ENCODE data around the gene KRTAP2-4.
"Not testable (repeated sequence)": the region's sequence is repeated elsewhere in the genome, so short reads cannot be mapped to it uniquely, and the experiment has no call there.

Gene KRTAP2-4

GRCh38 chr17:41088760-41089352 is 23.2 kb upstream of the KRTAP2-4 start:
- H3K9me3 ChIP-seq (ENCODE audit: control insufficient read depth, insufficient read depth, low read length): not testable (repeated sequence)

GRCh38 chr17:41084100-41084856 is 18.6 kb upstream of the KRTAP2-4 start, which contains the start of gene KRTAP4-7:
KRTAP4-7 (plus strand) TSS chr17:41084150; CDS start chr17:41084207, 57 bp downstream.
- not testable (repeated sequence) for H3K9ac ChIP-seq (ENCODE audit: low read depth, low read length); H3K9me3 ChIP-seq (ENCODE audit: control insufficient read depth, insufficient read depth, low read length); H3K36me3 ChIP-seq (ENCODE audit: insufficient read depth, low read length); H3K4me1 ChIP-seq (ENCODE audit: insufficient read depth, low read length)

More at GRCh38 chr17:41088760-41089352, 23.2 kb upstream of the KRTAP2-4 start:
- H3K4me1 ChIP-seq (ENCODE audit: insufficient read depth, low read length); H3K36me3 ChIP-seq (ENCODE audit: insufficient read depth, low read length); H3K9ac ChIP-seq (ENCODE audit: low read depth, low read length): not testable (repeated sequence)

GRCh38 chr17:41083427-41083826 is 17.7 kb upstream of the KRTAP2-4 start:
- H3K4me1 ChIP-seq (ENCODE audit: insufficient read depth, low read length); H3K9ac ChIP-seq (ENCODE audit: low read depth, low read length); H3K36me3 ChIP-seq (ENCODE audit: insufficient read depth, low read length); H3K9me3 ChIP-seq (ENCODE audit: control insufficient read depth, insufficient read depth, low read length): not testable (repeated sequence)

GRCh38 chr17:41082626-41083025 is 16.9 kb upstream of the KRTAP2-4 start:
- Histone ChIP-seq H3K9me3 (ENCODE audit: control insufficient read depth, insufficient read depth, low read length) (no peaks in the 10 kb centered on the region), H3K4me1 (ENCODE audit: insufficient read depth, low read length) (no peaks in the 10 kb centered on the region), H3K9ac (ENCODE audit: low read depth, low read length) (no peak overlapping the region), H3K36me3 (ENCODE audit: insufficient read depth, low read length) (no peaks in the 10 kb centered on the region)

GRCh38 chr17:41076788-41077187 is 11.1 kb upstream of the KRTAP2-4 start:
- Histone ChIP-seq H3K9ac (ENCODE audit: low read depth, low read length) (no peak overlapping the region), H3K4me1 (ENCODE audit: insufficient read depth, low read length) (no peaks in the 10 kb centered on the region), H3K36me3 (ENCODE audit: insufficient read depth, low read length) (no peaks in the 10 kb centered on the region), H3K9me3 (ENCODE audit: control insufficient read depth, insufficient read depth, low read length) (no peaks in the 10 kb centered on the region)

GRCh38 chr17:41073676-41074075 is 8.0 kb upstream of the KRTAP2-4 start:
- H3K9ac ChIP-seq (ENCODE audit: low read depth, low read length): no peak overlapping the region
- H3K4me1 ChIP-seq (ENCODE audit: insufficient read depth, low read length): no peaks in the 10 kb centered on the region
- H3K36me3 ChIP-seq (ENCODE audit: insufficient read depth, low read length): no peaks in the 10 kb centered on the region
- no peaks in the 10 kb centered on the region for H3K9me3 ChIP-seq (ENCODE audit: control insufficient read depth, insufficient read depth, low read length)

- Histone ChIP-seq H3K36me3 (ENCODE audit: insufficient read depth, low read length) (no peaks in the 10 kb centered on the region), H3K9ac (ENCODE audit: low read depth, low read length) (no peak overlapping the region), H3K9me3 (ENCODE audit: control insufficient read depth, insufficient read depth, low read length) (no peaks in the 10 kb centered on the region), H3K4me1 (ENCODE audit: insufficient read depth, low read length) (no peaks in the 10 kb centered on the region)
Measured at GRCh38 chr17:41071606-41072360, 6.1 kb upstream of the KRTAP2-4 start.

- H3K36me3 ChIP-seq (ENCODE audit: insufficient read depth, low read length): no peaks in the 10 kb centered on the region
- no peaks in the 10 kb centered on the region for H3K4me1 ChIP-seq (ENCODE audit: insufficient read depth, low read length)
- H3K9me3 ChIP-seq (ENCODE audit: control insufficient read depth, insufficient read depth, low read length): no peaks in the 10 kb centered on the region
- no peak overlapping the region for H3K9ac ChIP-seq (ENCODE audit: low read depth, low read length)
Measured at GRCh38 chr17:41069031-41069430, 3.4 kb upstream of the KRTAP2-4 start.

GRCh38 chr17:41067281-41067680 is 1.6 kb upstream of the KRTAP2-4 start:
- Histone ChIP-seq H3K9me3 (ENCODE audit: control insufficient read depth, insufficient read depth, low read length) (no peaks in the 10 kb centered on the region), H3K4me1 (ENCODE audit: insufficient read depth, low read length) (no peaks in the 10 kb centered on the region), H3K36me3 (ENCODE audit: insufficient read depth, low read length) (no peaks in the 10 kb centered on the region), H3K9ac (ENCODE audit: low read depth, low read length) (no peak overlapping the region)

- not testable (repeated sequence) for H3K9me3 ChIP-seq (ENCODE audit: control insufficient read depth, insufficient read depth, low read length); H3K36me3 ChIP-seq (ENCODE audit: insufficient read depth, low read length); H3K4me1 ChIP-seq (ENCODE audit: insufficient read depth, low read length)
Measured at GRCh38 chr17:41065016-41065689, 526 bp downstream of the KRTAP2-4 start.

GRCh38 chr17:41064301-41064700 is 1.4 kb downstream of the KRTAP2-4 start:
- no peak overlapping the region for H3K9ac ChIP-seq (ENCODE audit: low read depth, low read length)
- H3K36me3 ChIP-seq (ENCODE audit: insufficient read depth, low read length): no peaks in the 10 kb centered on the region
- 0 out of 2 replicates have a peak, but pooled peaks cover 4% of the 10 kb centered on the region for H3K4me1 ChIP-seq (ENCODE audit: insufficient read depth, low read length)
- H3K9me3 ChIP-seq (ENCODE audit: control insufficient read depth, insufficient read depth, low read length): no peaks in the 10 kb centered on the region

More at GRCh38 chr17:41065016-41065689, 526 bp downstream of the KRTAP2-4 start:
- H3K9ac ChIP-seq (ENCODE audit: low read depth, low read length): not testable (repeated sequence)

GRCh38 chr17:41063449-41063848 is 2.2 kb downstream of the KRTAP2-4 start:
- H3K36me3 ChIP-seq (ENCODE audit: insufficient read depth, low read length): no peaks in the 10 kb centered on the region
- H3K4me1 ChIP-seq (ENCODE audit: insufficient read depth, low read length): 0 out of 2 replicates have a peak, but pooled peaks cover 4% of the 10 kb centered on the region
- H3K9ac ChIP-seq (ENCODE audit: low read depth, low read length): no peak overlapping the region
- H3K9me3 ChIP-seq (ENCODE audit: control insufficient read depth, insufficient read depth, low read length): no peaks in the 10 kb centered on the region

- H3K9ac ChIP-seq (ENCODE audit: low read depth, low read length): no peak overlapping the region
- no peaks in the 10 kb centered on the region for H3K9me3 ChIP-seq (ENCODE audit: control insufficient read depth, insufficient read depth, low read length)
- no peaks in the 10 kb centered on the region for H3K36me3 ChIP-seq (ENCODE audit: insufficient read depth, low read length)
- H3K4me1 ChIP-seq (ENCODE audit: insufficient read depth, low read length): 0 out of 2 replicates have a peak, but pooled peaks cover 4% of the 10 kb centered on the region
Measured at GRCh38 chr17:41061964-41062363, 3.7 kb downstream of the KRTAP2-4 start.

GRCh38 chr17:41060052-41060604 is 5.6 kb downstream of the KRTAP2-4 start, which contains the start of gene KRTAP2-3:
KRTAP2-3 (minus strand) TSS chr17:41060114; CDS start chr17:41060050, 64 bp downstream.
- Histone ChIP-seq H3K9ac (ENCODE audit: low read depth, low read length) (no peak within 1 kb of the TSS), H3K9me3 (ENCODE audit: control insufficient read depth, insufficient read depth, low read length) (no peaks in the 10 kb centered on the region), H3K4me1 (ENCODE audit: insufficient read depth, low read length) (0 out of 2 replicates have a peak, but pooled peaks cover 4% of the 10 kb centered on the region), H3K36me3 (ENCODE audit: insufficient read depth, low read length) (no peaks in the 10 kb centered on the region)
